ENCODE data around the gene LNPK.

DNA sequence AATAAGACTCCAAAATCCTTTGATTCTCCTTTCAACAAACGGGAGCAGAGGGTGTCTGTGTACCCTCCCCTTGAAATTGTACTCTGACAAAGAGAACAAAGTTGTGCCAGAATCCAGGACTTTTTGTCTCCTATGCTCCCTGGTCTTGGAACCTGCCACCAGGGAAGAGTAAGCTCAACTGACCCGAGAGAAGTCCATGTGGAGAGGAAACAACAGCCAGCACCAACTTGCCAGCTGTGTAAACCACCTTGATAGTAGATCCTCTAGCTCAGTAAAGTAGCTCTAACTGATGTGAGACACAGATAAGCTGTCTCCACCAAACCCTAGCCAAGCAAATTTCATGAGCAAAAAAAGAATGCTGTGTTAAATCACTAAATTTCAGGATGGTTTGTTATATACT, 46.9 kb downstream of the LNPK start:
- TF ChIP-seq CTCF (conservative IDR thresholded peaks at IDR 0.05) (no peak), EZH2 (IDR thresholded peaks at IDR 0.05; ENCODE audit: low read depth) (no peak)

Data from PC-9 (cell line).